Measurements from ENCODE around the gene PAK2. TPM values are rescaled to one million over a fixed set of nuclear protein-coding genes. Genes with fewer than 3 reads are reported as not detected.

Gene PAK2
- total RNA-seq, 1 donor from 2014 or later = 53.6 TPM

GRCh38 chr3:196726788-196727675 lies 12.6 kb upstream of the PAK2 start:
- Histone ChIP-seq H3F3A (ENCODE audit: low read depth) (no peaks in the 10 kb centered on the region), H2AFZ (replicated peaks) (no peak overlapping the region), H3K4me1 (no peaks in the 10 kb centered on the region), H3K27me3 (no peaks in the 10 kb centered on the region), H3K36me3 (peaks cover 6% of the 10 kb centered on the region), H3K9me3 (ENCODE audit: low read depth) (no peaks in the 10 kb centered on the region), H3K79me2 (ENCODE audit: low read depth) (no peaks in the 10 kb centered on the region), H3K4me2 (no peak overlapping the region), H4K20me1 (ENCODE audit: low read depth) (no peaks in the 10 kb centered on the region), H3K4me3 (no peak overlapping the region), H3K27ac (no peak overlapping the region), H3K9ac (no peak overlapping the region)
- DNase-seq (ENCODE audit: low spot score) = no peak
- Mint-ChIP-seq H3K27me3 (ENCODE audit: insufficient read depth, low read depth) (peaks cover 2% of the 10 kb centered on the region), H3K27ac (no peak overlapping the region), H3K4me3 (no peak overlapping the region), H3K9me3 (peaks cover 1% of the 10 kb centered on the region), H3K36me3 (peaks cover 20% of the 10 kb centered on the region), H3K4me1 (no peaks in the 10 kb centered on the region)
- TF ChIP-seq, protein P1, sequence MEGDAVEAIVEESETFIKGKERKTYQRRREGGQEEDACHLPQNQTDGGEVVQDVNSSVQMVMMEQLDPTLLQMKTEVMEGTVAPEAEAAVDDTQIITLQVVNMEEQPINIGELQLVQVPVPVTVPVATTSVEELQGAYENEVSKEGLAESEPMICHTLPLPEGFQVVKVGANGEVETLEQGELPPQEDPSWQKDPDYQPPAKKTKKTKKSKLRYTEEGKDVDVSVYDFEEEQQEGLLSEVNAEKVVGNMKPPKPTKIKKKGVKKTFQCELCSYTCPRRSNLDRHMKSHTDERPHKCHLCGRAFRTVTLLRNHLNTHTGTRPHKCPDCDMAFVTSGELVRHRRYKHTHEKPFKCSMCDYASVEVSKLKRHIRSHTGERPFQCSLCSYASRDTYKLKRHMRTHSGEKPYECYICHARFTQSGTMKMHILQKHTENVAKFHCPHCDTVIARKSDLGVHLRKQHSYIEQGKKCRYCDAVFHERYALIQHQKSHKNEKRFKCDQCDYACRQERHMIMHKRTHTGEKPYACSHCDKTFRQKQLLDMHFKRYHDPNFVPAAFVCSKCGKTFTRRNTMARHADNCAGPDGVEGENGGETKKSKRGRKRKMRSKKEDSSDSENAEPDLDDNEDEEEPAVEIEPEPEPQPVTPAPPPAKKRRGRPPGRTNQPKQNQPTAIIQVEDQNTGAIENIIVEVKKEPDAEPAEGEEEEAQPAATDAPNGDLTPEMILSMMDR (IDR thresholded peaks at IDR 0.05) = no peak
- TF ChIP-seq EZH2phosphoT487 (IDR thresholded peaks at IDR 0.05) (no peak), EZH2 (IDR thresholded peaks at IDR 0.05) (no peak)

DNA sequence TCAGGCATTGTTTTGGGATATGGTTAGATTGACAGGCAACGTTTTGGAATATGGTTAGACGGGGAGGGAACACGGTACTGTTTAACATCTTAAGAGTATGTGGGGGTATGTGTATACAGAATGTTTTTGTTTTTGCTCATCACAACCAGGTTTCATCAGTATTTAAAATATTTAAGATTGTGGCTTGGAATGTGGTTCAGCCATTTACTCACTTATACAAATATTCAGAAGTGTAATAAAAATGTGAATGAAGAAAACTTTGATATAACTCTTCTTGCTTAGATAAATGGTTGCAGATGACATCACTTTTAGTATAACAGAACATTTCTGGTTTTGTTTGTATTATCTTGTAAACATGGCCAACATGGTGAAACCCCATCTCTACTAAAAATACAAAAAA lies 3.9 kb upstream of the PAK2 start:
- Histone ChIP-seq H3K4me1 (no peaks in the 10 kb centered on the region), H3K4me2 (no peak overlapping the region), H3K27ac (no peak overlapping the region), H3K9ac (no peak overlapping the region), H3K9me3 (ENCODE audit: low read depth) (no peaks in the 10 kb centered on the region), H3F3A (ENCODE audit: low read depth) (peaks cover 20% of the 10 kb centered on the region), H4K20me1 (ENCODE audit: low read depth) (no peaks in the 10 kb centered on the region), H3K79me2 (ENCODE audit: low read depth) (peaks cover 9% of the 10 kb centered on the region), H3K4me3 (no peak overlapping the region), H3K36me3 (no peaks in the 10 kb centered on the region), H3K27me3 (no peaks in the 10 kb centered on the region), H2AFZ (replicated peaks) (no peak overlapping the region)
- Mint-ChIP-seq H3K27ac (no peak overlapping the region), H3K9me3 (peaks cover 4% of the 10 kb centered on the region), H3K4me1 (no peaks in the 10 kb centered on the region), H3K36me3 (peaks cover 27% of the 10 kb centered on the region), H3K4me3 (no peak overlapping the region), H3K27me3 (ENCODE audit: insufficient read depth, low read depth) (peaks cover 2% of the 10 kb centered on the region)
- TF ChIP-seq EZH2 (IDR thresholded peaks at IDR 0.05) (no peak), EZH2phosphoT487 (IDR thresholded peaks at IDR 0.05) (no peak)
- TF ChIP-seq, protein P1 (IDR thresholded peaks at IDR 0.05) = no peak
- no peak for DNase-seq (ENCODE audit: low spot score)

- Mint-ChIP-seq H3K4me1 (peaks cover 9% of the 10 kb centered on the region), H3K9me3 (peaks cover 4% of the 10 kb centered on the region), H3K27me3 (ENCODE audit: insufficient read depth, low read depth) (peaks cover 4% of the 10 kb centered on the region), H3K4me3 (no peak overlapping the region), H3K36me3 (peaks cover 27% of the 10 kb centered on the region), H3K27ac (no peak overlapping the region)
- H2AFZ ChIP-seq (replicated peaks) = no peak overlapping the region
- TF ChIP-seq EZH2 (IDR thresholded peaks at IDR 0.05) (no peak), EZH2phosphoT487 (IDR thresholded peaks at IDR 0.05) (no peak)
- TF ChIP-seq, protein P1 (IDR thresholded peaks at IDR 0.05) = no peak
- no peak overlapping the region for H3K4me3 ChIP-seq
- no peaks in the 10 kb centered on the region for H3K27me3 ChIP-seq
- H3F3A ChIP-seq (ENCODE audit: low read depth) = peaks cover 23% of the 10 kb centered on the region
- H3K79me2 ChIP-seq (ENCODE audit: low read depth) = peaks cover 20% of the 10 kb centered on the region
- H4K20me1 ChIP-seq (ENCODE audit: low read depth) = peaks cover 10% of the 10 kb centered on the region
- H3K9ac ChIP-seq = no peak overlapping the region
- no peak for DNase-seq (ENCODE audit: low spot score)
- no peak overlapping the region for H3K4me2 ChIP-seq
- peaks cover 7% of the 10 kb centered on the region for H3K4me1 ChIP-seq
- no peaks in the 10 kb centered on the region for H3K9me3 ChIP-seq (ENCODE audit: low read depth)
- no peaks in the 10 kb centered on the region for H3K36me3 ChIP-seq
- no peak overlapping the region for H3K27ac ChIP-seq
Observed at GRCh38 chr3:196736670-196737374, 2.8 kb upstream of the PAK2 start.

All from neural progenitor cell (in vitro differentiated cells).